ENCODE results near the gene C2orf42.
"Not testable (repeated sequence)": the region's sequence is repeated elsewhere in the genome, so short reads cannot be mapped to it uniquely, and the experiment has no call there.

Gene C2orf42

GRCh38 chr2:70190418-70191243, at the start of gene C2orf42:
Gene C2orf42 (minus strand): TSS chr2:70191019. CDS start chr2:70181985, 9,034 bp downstream.
- Mint-ChIP-seq H3K27me3 (ENCODE audit: low read depth) (no peaks in the 10 kb centered on the region), H3K9me3 (no peaks in the 10 kb centered on the region), H3K4me3 (peak within 1 kb of the TSS; percentile 90 to 95 (median 92)), H3K4me1 (peaks cover 5% of the 10 kb centered on the region), H3K36me3 (ENCODE audit: low read depth) (no peaks in the 10 kb centered on the region), H3K27ac (peak within 1 kb of the TSS; percentile 95 to 99 (median 99))
- TF ChIP-seq, protein P1, sequence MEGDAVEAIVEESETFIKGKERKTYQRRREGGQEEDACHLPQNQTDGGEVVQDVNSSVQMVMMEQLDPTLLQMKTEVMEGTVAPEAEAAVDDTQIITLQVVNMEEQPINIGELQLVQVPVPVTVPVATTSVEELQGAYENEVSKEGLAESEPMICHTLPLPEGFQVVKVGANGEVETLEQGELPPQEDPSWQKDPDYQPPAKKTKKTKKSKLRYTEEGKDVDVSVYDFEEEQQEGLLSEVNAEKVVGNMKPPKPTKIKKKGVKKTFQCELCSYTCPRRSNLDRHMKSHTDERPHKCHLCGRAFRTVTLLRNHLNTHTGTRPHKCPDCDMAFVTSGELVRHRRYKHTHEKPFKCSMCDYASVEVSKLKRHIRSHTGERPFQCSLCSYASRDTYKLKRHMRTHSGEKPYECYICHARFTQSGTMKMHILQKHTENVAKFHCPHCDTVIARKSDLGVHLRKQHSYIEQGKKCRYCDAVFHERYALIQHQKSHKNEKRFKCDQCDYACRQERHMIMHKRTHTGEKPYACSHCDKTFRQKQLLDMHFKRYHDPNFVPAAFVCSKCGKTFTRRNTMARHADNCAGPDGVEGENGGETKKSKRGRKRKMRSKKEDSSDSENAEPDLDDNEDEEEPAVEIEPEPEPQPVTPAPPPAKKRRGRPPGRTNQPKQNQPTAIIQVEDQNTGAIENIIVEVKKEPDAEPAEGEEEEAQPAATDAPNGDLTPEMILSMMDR (IDR thresholded peaks at IDR 0.05; ENCODE audit: unreplicated experiment in 3 of 3) = no peak

GRCh38 chr2:70240599-70240998, 49.8 kb upstream of the C2orf42 start:
- no peak overlapping the region for H3K27ac Mint-ChIP-seq
- H3K36me3 Mint-ChIP-seq (ENCODE audit: low read depth) = peaks cover 61% of the 10 kb centered on the region
- TF ChIP-seq, protein P1 (IDR thresholded peaks at IDR 0.05; ENCODE audit: unreplicated experiment in 3 of 3) = no peak
- peaks cover 21% of the 10 kb centered on the region for H3K4me1 Mint-ChIP-seq
- no peak overlapping the region for H3K4me3 Mint-ChIP-seq
- H3K9me3 Mint-ChIP-seq = no peaks in the 10 kb centered on the region
- H3K27me3 Mint-ChIP-seq (ENCODE audit: low read depth) = no peaks in the 10 kb centered on the region

- H3K27me3 Mint-ChIP-seq (ENCODE audit: low read depth) = no peaks in the 10 kb centered on the region
- TF ChIP-seq, protein P1 (IDR thresholded peaks at IDR 0.05; ENCODE audit: unreplicated experiment in 3 of 3) = no peak
- peaks cover 67% of the 10 kb centered on the region for H3K36me3 Mint-ChIP-seq (ENCODE audit: low read depth)
- no peaks in the 10 kb centered on the region for H3K4me1 Mint-ChIP-seq
- H3K4me3 Mint-ChIP-seq = no peak overlapping the region
- H3K9me3 Mint-ChIP-seq = no peaks in the 10 kb centered on the region
- peak overlapping the region; percentile 3 to 89 (median 11) for H3K27ac Mint-ChIP-seq
These were observed 43.1 kb upstream of the C2orf42 start for GRCh38 chr2:70233926-70234325.

GRCh38 chr2:70226781-70227180, 36.0 kb upstream of the C2orf42 start:
- no peak overlapping the region for H3K4me3 Mint-ChIP-seq
- H3K4me1 Mint-ChIP-seq = no peaks in the 10 kb centered on the region
- TF ChIP-seq, protein P1 (IDR thresholded peaks at IDR 0.05; ENCODE audit: unreplicated experiment in 3 of 3) = no peak
- H3K27me3 Mint-ChIP-seq (ENCODE audit: low read depth) = no peaks in the 10 kb centered on the region
- no peak overlapping the region for H3K27ac Mint-ChIP-seq
- peaks cover 79% of the 10 kb centered on the region for H3K36me3 Mint-ChIP-seq (ENCODE audit: low read depth)
- no peaks in the 10 kb centered on the region for H3K9me3 Mint-ChIP-seq

- not testable (repeated sequence) for H3K4me1 Mint-ChIP-seq; H3K9me3 Mint-ChIP-seq; H3K4me3 Mint-ChIP-seq; H3K27me3 Mint-ChIP-seq (ENCODE audit: low read depth); H3K27ac Mint-ChIP-seq
- peaks cover 75% of the 10 kb centered on the region for H3K36me3 Mint-ChIP-seq (ENCODE audit: low read depth)
These were observed 32.5 kb upstream of the C2orf42 start for GRCh38 chr2:70223305-70223704.

DNA sequence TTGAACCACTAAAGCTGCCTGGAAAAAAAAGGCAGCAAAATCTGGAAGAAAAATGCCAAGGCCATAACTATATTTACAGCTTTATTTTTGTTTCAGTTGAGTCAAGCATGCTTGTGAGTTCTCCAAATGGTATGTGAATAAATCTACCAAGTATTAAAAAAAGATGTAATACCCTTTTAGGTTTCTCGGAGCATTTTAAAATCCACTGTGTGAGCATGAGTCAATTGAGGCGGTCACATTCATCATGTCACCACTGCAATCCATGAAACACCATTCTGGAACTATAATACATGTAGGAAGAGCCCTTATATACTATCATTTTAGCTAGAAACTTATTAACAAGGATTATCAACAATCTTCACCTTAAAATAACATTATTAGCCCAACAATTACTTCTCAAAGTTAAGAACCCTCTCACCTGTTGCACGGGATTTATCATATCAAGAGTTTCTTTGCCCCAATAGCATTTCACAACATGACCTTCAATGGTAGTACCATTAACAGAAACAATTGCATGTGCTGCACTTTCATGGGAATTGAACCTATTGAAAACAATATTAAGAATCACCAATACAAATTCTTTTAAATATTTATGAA, 24.2 kb upstream of the C2orf42 start:
- H3K4me1 Mint-ChIP-seq = no peaks in the 10 kb centered on the region
- H3K4me3 Mint-ChIP-seq = no peak overlapping the region
- H3K36me3 Mint-ChIP-seq (ENCODE audit: low read depth) = peaks cover 66% of the 10 kb centered on the region
- no peaks in the 10 kb centered on the region for H3K27me3 Mint-ChIP-seq (ENCODE audit: low read depth)
- H3K9me3 Mint-ChIP-seq = no peaks in the 10 kb centered on the region
- H3K27ac Mint-ChIP-seq = no peak overlapping the region
- TF ChIP-seq, protein P1 (IDR thresholded peaks at IDR 0.05; ENCODE audit: unreplicated experiment in 3 of 3) = no peak
